ENCODE data around the gene MAD1L1. TPM values are rescaled to one million over a fixed set of nuclear protein-coding genes. Genes with fewer than 3 reads are reported as not detected.
A peak's percentile ranks its signal among the peaks of the same experiment; 100 is the strongest.
"Not testable (repeated sequence)": the region's sequence is repeated elsewhere in the genome, so short reads cannot be mapped to it uniquely, and the experiment has no call there.

Gene MAD1L1
- polyA plus RNA-seq, 1 experiment, result 32.0 TPM

DNA sequence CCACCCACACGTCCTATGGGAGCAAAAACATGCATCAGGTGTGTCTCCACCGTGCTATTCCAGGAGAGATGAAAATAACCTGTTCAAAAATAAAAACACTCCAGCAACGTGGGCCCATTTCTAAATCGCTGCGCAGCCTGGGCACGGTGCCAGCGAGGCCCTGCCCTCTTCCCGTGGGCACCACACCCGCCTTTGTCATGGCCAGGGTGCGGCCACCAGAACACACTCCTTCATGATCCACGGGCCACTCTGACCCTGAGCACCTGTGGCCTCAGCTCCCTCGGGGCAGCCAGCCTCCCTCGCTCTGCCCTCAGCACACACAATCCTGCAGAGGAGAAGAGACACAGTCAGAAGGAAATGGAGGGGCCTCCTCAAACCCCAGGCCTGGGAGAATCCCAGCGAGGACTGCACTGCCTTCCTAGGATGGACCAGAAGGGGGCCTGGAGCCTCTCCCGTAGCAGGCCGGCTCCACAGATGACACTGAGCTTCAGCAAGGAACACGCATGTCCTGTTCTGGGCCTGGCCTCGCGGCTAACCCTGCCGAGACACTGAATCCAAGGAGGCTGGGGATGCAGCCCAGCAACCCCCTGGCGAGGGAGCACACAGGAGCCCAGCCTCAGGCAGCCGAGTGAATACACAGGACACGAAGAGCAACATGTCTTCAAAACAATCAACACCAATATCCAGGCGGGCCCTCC lies 169.0 kb downstream of the MAD1L1 start:
- Histone ChIP-seq H3K36me3 (ENCODE audit: control insufficient read depth, insufficient read depth, low read length) (peaks cover 8% of the 10 kb centered on the region), H3K4me3 (ENCODE audit: low read depth, low read length) (no peak overlapping the region), H3K27me3 (ENCODE audit: control insufficient read depth, insufficient read depth, low read length) (no peaks in the 10 kb centered on the region)
- DNase-seq (ENCODE audit: low read depth), result no peak
- ChIA-PET CTCF (interaction anchor here (1.0 to 1.7 kb wide), 7 partner anchors 8 to 146 kb away, joined by 3 to 9 read pairs (median 5); no protein-coding TSS in a partner anchor), POLR2A (no interaction called here)
- TF ChIP-seq, protein P1, sequence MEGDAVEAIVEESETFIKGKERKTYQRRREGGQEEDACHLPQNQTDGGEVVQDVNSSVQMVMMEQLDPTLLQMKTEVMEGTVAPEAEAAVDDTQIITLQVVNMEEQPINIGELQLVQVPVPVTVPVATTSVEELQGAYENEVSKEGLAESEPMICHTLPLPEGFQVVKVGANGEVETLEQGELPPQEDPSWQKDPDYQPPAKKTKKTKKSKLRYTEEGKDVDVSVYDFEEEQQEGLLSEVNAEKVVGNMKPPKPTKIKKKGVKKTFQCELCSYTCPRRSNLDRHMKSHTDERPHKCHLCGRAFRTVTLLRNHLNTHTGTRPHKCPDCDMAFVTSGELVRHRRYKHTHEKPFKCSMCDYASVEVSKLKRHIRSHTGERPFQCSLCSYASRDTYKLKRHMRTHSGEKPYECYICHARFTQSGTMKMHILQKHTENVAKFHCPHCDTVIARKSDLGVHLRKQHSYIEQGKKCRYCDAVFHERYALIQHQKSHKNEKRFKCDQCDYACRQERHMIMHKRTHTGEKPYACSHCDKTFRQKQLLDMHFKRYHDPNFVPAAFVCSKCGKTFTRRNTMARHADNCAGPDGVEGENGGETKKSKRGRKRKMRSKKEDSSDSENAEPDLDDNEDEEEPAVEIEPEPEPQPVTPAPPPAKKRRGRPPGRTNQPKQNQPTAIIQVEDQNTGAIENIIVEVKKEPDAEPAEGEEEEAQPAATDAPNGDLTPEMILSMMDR (IDR thresholded peaks at IDR 0.05; ENCODE audit: insufficient read depth, low read depth, low read length), result peak; percentile 65

DNA sequence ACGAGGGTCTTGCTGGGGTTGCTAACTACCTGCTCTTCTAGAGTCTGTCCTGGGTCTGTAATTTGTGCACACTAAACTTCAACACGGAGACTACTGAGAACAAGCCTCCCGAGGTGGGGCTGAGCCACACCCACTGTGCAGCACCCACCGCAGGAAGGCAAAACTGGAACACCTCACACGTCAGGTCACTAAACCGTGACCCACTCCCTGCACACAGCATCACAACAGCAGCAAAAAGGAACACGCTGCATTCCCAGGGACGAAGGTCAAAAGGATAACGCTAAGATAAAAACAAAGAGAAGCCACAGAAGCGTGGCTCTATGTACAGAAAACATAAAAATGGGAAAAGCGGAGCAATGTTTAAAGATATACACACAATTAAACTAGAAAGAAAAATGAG lies 170.1 kb downstream of the MAD1L1 start:
- peaks cover 6% of the 10 kb centered on the region for H3K36me3 ChIP-seq (ENCODE audit: control insufficient read depth, insufficient read depth, low read length)
- TF ChIP-seq, protein P1 (IDR thresholded peaks at IDR 0.05; ENCODE audit: insufficient read depth, low read depth, low read length), result no peak
- no peak overlapping the region for H3K4me3 ChIP-seq (ENCODE audit: low read depth, low read length)
- CTCF ChIA-PET, result interaction anchor here (1.3 kb wide), 1 partner anchor 9 kb away, joined by 4 read pairs; no protein-coding TSS in a partner anchor
- no peaks in the 10 kb centered on the region for H3K27me3 ChIP-seq (ENCODE audit: control insufficient read depth, insufficient read depth, low read length)
- DNase-seq (ENCODE audit: low read depth), result no peak
- POLR2A ChIA-PET, result no interaction called here

DNA sequence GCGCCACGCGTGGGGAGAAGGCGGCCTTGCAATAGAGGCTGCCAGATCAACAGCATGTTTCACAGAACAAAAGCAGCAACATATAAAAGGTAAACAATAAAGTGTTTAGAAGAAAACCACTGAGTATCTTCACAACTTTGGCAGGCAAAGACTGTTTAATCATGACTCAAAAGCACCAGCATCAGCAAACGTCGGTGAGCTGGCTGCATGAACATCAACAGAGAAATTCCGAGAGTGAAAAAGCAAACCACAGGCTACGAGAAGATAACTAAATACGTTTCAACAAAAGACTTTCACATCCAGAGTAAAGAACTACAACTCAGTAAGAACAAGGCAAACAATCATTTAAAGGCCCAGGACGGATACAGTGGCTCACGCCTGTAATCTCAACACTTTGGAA lies 172.0 kb downstream of the MAD1L1 start:
- no peak for DNase-seq (ENCODE audit: low read depth)
- ChIA-PET POLR2A (no interaction called here), CTCF (no interaction called here)
- TF ChIP-seq, protein P1 (IDR thresholded peaks at IDR 0.05; ENCODE audit: insufficient read depth, low read depth, low read length), result no peak
- Histone ChIP-seq H3K36me3 (ENCODE audit: control insufficient read depth, insufficient read depth, low read length) (peaks cover 4% of the 10 kb centered on the region), H3K27me3 (ENCODE audit: control insufficient read depth, insufficient read depth, low read length) (no peaks in the 10 kb centered on the region), H3K4me3 (ENCODE audit: low read depth, low read length) (no peak overlapping the region)

DNA sequence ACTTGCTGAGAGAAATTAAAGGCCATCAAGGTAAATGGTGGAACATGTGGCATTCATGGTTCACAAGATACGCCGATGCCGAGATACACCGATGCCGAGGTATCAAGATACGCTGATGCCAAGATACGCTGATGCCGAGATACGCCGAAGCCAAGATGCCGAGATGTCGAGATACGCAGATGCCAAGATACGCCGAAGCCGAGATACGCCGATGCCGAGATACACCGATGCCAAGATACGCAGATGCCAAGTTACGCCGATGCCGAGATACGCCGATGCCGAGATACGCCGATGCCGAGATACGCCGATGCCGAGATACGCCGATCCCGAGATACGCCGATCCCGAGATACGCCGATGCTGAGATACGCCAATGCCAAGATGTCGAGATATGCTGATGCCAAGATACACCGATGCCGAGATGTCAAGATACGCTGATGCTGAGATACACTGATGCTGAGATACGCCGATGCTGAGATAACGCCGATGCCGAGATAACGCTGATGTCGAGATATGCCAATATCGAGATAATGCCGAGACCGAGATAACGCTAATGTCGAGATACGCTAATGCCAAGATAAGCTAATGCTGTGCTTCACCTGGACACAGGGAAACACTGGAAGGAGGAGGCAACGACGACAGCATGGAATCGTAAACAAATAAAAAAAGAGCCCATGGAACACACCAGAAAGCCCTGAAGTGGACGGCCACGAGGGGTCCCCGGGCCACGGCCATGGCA lies 172.6 kb downstream of the MAD1L1 start:
- TF ChIP-seq, protein P1 (IDR thresholded peaks at IDR 0.05; ENCODE audit: insufficient read depth, low read depth, low read length), result no peak
- Histone ChIP-seq H3K36me3 (ENCODE audit: control insufficient read depth, insufficient read depth, low read length) (peaks cover 4% of the 10 kb centered on the region), H3K27me3 (ENCODE audit: control insufficient read depth, insufficient read depth, low read length) (no peaks in the 10 kb centered on the region), H3K4me3 (ENCODE audit: low read depth, low read length) (no peak overlapping the region)
- no peak for DNase-seq (ENCODE audit: low read depth)
- ChIA-PET CTCF (no interaction called here), POLR2A (no interaction called here)

DNA sequence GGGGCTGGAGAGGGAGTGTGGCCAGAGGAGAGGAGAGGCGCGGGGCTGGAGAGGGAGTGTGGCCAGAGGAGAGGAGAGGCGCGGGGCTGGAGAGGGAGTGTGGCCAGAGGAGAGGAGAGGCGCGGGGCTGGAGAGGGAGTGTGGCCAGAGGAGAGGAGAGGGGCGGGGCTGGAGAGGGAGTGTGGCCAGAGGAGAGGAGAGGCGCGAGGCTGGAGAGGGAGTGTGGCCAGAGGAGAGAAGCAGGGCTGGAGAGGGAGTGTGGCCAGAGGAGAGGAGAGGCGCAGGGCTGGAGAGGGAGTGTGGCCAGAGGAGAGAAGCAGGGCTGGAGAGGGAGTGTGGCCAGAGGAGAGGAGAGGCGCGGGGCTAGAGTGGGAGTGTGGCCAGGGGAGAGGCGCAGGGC lies 174.5 kb downstream of the MAD1L1 start:
- POLR2A ChIA-PET; H3K36me3 ChIP-seq (ENCODE audit: control insufficient read depth, insufficient read depth, low read length); DNase-seq (ENCODE audit: low read depth); H3K27me3 ChIP-seq (ENCODE audit: control insufficient read depth, insufficient read depth, low read length); CTCF ChIA-PET; H3K4me3 ChIP-seq (ENCODE audit: low read depth, low read length): not testable (repeated sequence)
